Colonic mucosa (tissue), 4 donors: ENCODE measurements around the gene MN1. TPM values are rescaled to one million over a fixed set of nuclear protein-coding genes. Genes with fewer than 3 reads are reported as not detected.

Experiments
- DNase-seq: peaks from one replicate; pipeline ENCODE4 v3.0.0-alpha.2; 2020
- H3K27ac ChIP-seq: fragments of 200-600 bp; one replicate; pipeline ENCODE4 v1.8.0; 2021
- H3K27me3 ChIP-seq: fragments of 200-600 bp; one replicate; pipeline ENCODE4 v1.8.0; 2021
- H3K36me3 ChIP-seq: fragments of 200-600 bp; one replicate; pipeline ENCODE4 v1.8.0; 2021
- H3K4me1 ChIP-seq: fragments of 200-600 bp; one replicate; pipeline ENCODE4 v1.8.0; 2021; ENCODE audit warnings: mild to moderate bottlenecking
- H3K4me3 ChIP-seq: fragments of 200-600 bp; one replicate; pipeline ENCODE4 v1.8.0; 2021
- H3K9ac ChIP-seq, 2 donors: one replicate each; pipeline ENCODE4 v1.7.0; 2013; ENCODE audit warnings: control low read depth in 2 of 2, low read depth in 2 of 2, low read length in 2 of 2
- H3K9me3 ChIP-seq: fragments of 200-600 bp; one replicate; pipeline ENCODE4 v1.8.0; 2021
- intact Hi-C: fragments of 100-400 bp; cut with DNase I; formaldehyde crosslinking; loops from one replicate; pipeline ENCODE4 v1.14.1; 2022
- total RNA-seq, 2 donors: library from RNA; stranded (reverse); fragmentation: NEBNext Ultra II Directional in 1 of 2; extraction: Animal tissue kit (Norgen Biotek cat#: 25700) in 1 of 2; gene quantifications; one replicate each; pipeline ENCODE4 v1.2.1, GENCODE V29; 2021
- TF ChIP-seq, protein P1 (sequence below): fragments of 200-600 bp; IDR thresholded peaks from one replicate; pipeline ENCODE4 v1.8.0; 2022; ENCODE audit warnings: antibody characterized with exemption, mild to moderate bottlenecking
- donor health status: healthy.
- donor health status: DM: no; HTN: no; CAD: no.
- donor health status: DM: no; HTN: no; CAD: no.

Gene MN1
- total RNA-seq, 2 donors from 2014 or later: 0.67 to 1.5 TPM

DNA sequence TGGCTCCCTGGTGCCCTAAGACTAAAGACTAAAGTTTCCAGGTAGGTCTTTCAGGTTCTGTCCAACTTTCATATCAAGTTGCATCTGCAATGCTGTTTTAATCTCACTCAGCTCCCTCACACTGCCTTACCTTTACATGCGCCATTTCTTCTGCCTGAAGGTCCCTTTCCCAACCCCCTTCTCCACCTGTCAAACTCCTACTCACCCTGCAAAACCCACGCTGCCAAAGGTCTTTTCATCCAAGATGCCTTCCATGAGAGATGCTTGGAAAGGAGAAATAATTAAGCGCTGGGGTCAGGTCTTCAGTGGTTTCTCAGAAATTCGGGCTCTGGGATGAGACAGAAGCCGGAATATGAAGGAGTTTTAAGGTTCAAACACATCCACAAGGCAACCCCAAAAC lies 95.1 kb downstream of the MN1 start:
- H3K4me3 ChIP-seq: no peak overlapping the region
- TF ChIP-seq, protein P1, sequence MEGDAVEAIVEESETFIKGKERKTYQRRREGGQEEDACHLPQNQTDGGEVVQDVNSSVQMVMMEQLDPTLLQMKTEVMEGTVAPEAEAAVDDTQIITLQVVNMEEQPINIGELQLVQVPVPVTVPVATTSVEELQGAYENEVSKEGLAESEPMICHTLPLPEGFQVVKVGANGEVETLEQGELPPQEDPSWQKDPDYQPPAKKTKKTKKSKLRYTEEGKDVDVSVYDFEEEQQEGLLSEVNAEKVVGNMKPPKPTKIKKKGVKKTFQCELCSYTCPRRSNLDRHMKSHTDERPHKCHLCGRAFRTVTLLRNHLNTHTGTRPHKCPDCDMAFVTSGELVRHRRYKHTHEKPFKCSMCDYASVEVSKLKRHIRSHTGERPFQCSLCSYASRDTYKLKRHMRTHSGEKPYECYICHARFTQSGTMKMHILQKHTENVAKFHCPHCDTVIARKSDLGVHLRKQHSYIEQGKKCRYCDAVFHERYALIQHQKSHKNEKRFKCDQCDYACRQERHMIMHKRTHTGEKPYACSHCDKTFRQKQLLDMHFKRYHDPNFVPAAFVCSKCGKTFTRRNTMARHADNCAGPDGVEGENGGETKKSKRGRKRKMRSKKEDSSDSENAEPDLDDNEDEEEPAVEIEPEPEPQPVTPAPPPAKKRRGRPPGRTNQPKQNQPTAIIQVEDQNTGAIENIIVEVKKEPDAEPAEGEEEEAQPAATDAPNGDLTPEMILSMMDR: no peak
- H3K4me1 ChIP-seq: no peaks in the 10 kb centered on the region
- no peak overlapping the region for H3K9ac ChIP-seq
- H3K27me3 ChIP-seq: no peaks in the 10 kb centered on the region
- H3K9me3 ChIP-seq: no peaks in the 10 kb centered on the region
- H3K36me3 ChIP-seq: no peaks in the 10 kb centered on the region
- intact Hi-C loops: no loop called here
- DNase-seq: no peak
- H3K27ac ChIP-seq: no peak overlapping the region

DNA sequence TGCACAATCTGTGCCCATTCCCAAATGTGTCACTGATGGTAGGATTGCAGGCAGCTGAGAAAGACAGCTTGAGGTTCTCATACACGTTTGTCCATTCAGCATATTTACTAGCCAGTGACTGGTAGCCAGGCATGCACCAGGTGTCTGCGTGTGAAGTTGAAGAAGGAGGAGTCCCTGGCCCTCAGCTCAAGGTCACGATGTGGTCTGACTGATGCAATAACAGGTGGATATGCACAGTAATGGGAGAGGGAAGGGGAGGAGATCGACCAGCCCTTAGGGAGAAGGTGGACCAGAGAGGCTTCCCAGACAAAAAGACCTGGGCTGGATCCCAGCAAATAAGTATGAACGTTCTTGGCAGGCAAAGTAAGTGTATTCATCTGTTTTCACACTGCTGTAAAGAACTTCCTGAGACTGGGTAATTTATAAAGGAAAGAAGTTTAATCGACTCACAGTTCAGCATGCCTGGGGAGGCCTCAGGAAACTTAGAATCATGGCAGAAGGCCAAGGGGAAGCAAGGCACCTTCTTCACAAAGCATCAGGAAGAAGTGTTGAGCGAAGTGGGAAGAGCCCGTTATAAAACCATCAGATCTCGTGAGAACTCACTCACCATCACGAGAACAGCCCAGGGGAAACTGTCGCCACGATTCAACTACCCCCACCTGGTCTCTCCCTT lies 96.0 kb downstream of the MN1 start:
- Histone ChIP-seq H3K9ac (no peak overlapping the region), H3K4me1 (no peaks in the 10 kb centered on the region), H3K27me3 (no peaks in the 10 kb centered on the region), H3K4me3 (no peak overlapping the region), H3K27ac (no peak overlapping the region), H3K9me3 (no peaks in the 10 kb centered on the region), H3K36me3 (no peaks in the 10 kb centered on the region)
- intact Hi-C loops: no loop called here
- TF ChIP-seq, protein P1: no peak
- no peak for DNase-seq

DNA sequence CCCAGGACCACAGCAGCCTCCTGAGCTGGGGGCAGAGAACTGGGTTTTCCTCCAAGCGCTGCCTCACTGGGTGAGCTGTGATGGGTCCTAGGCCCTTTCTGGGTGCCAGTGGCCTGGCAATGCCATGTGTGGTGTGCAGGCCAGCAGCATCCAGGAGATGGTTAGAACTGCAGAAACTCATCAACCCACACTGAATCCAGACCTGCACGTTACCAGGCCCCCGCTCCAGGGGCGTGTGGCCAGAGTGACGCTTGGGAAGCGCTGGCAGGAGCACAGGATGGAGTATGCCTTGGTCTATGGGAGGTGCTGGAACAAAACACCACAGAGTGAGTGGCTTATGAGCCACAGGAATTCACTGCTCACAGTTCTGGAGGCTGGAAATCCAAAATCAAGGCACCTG lies 97.0 kb downstream of the MN1 start:
- Histone ChIP-seq H3K9ac (no peak overlapping the region), H3K4me1 (no peaks in the 10 kb centered on the region), H3K27ac (no peak overlapping the region), H3K4me3 (no peak overlapping the region), H3K27me3 (no peaks in the 10 kb centered on the region), H3K9me3 (no peaks in the 10 kb centered on the region), H3K36me3 (no peaks in the 10 kb centered on the region)
- no peak for DNase-seq
- TF ChIP-seq, protein P1: no peak
- intact Hi-C loops: no loop called here

DNA sequence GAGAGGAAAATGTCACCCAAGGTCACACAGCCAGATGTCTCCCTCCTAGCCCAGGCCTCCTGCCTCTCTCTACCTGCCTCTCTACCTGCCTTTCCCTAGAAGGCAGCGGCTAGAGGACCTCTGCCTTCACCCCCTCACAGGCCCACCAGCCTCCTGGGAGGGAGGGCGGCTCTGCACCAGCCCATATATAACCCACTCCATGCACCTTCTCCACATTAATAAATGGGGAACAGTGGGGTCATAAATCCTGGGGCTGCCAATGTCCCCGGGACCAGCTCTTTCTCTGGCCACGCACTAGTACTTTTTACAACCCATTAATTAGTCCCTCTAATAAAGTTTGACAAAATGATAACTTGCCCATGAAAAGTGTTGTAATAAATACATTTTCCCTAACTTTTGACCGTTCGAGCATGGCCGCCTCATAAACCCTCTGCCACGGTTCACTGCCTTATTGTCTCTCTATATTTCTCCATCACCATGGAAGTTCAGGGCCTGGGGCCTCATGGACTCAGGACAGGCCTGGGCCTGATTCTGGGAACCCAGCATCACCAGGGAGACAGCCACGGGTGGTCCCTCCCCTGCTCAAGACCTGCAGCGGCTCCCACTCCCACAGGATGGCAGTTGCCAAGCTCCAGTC lies 102.1 kb downstream of the MN1 start:
- no peak for DNase-seq
- H3K27me3 ChIP-seq: no peaks in the 10 kb centered on the region
- H3K36me3 ChIP-seq: no peaks in the 10 kb centered on the region
- TF ChIP-seq, protein P1: no peak
- H3K9me3 ChIP-seq: no peaks in the 10 kb centered on the region
- intact Hi-C loops: no loop called here
- H3K9ac ChIP-seq: no peak overlapping the region
- H3K27ac ChIP-seq: no peak overlapping the region
- H3K4me3 ChIP-seq: no peak overlapping the region
- no peaks in the 10 kb centered on the region for H3K4me1 ChIP-seq

DNA sequence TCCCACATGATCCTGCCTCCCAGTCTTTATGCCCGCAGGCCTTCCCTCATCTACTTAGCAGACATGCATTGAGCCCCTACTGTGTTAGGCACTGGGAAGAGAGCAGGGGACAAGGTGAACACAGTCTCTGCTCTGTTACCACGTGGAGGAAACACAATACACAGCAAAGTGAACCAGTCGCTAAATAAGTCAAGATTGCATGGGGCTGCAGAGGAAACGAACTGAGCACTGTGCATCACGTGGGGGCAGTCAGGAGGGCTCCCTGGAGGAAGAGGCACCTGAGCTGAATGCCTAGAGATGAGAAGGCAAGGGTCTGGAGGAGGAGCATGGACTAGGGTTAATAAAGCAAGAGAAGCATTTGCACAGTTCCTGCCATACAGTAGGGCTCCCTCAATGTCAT lies 102.7 kb downstream of the MN1 start:
- Histone ChIP-seq H3K36me3 (no peaks in the 10 kb centered on the region), H3K27me3 (no peaks in the 10 kb centered on the region), H3K9ac (no peak overlapping the region), H3K27ac (no peak overlapping the region), H3K9me3 (no peaks in the 10 kb centered on the region), H3K4me1 (no peaks in the 10 kb centered on the region), H3K4me3 (no peak overlapping the region)
- intact Hi-C loops: no loop called here
- no peak for DNase-seq
- TF ChIP-seq, protein P1: no peak

Other genes starting within 250 kb of the MN1 start
- 10 to 100 TPM; 40.0 to 51.6 TPM for gene PITPNB, start 117.5 kb upstream of the MN1 start, total RNA-seq